M059J (cell line): ENCODE measurements around the gene VIL1. TPM values are rescaled to one million over a fixed set of nuclear protein-coding genes. Genes with fewer than 3 reads are reported as not detected.

ENCODE experiments used
- DNase-seq: peaks from one replicate; pipeline ENCODE4 v3.0.0-alpha.2; 2012; ENCODE audit warnings: low read depth
- total RNA-seq: library from RNA; depleted of rRNA; stranded (reverse); fragments of >200 nt; shearing (Covaris generic); gene quantifications from 2 replicates; pipeline ENCODE4 v1.2.3, GENCODE V29; 2014

Gene VIL1
- total RNA-seq, 1 experiment from 2014 or later: not detected

- DNase-seq: no peak
Measured at GRCh38 chr2:218438596-218438995, 19.7 kb downstream of the VIL1 start.

GRCh38 chr2:218444692-218445357 is 25.9 kb downstream of the VIL1 start:
- DNase-seq: peak; percentile 64

GRCh38 chr2:218445602-218446001 is 26.7 kb downstream of the VIL1 start:
- peak; percentile 48 for DNase-seq

GRCh38 chr2:218446547-218446946 is 27.6 kb downstream of the VIL1 start:
- no peak for DNase-seq

- no peak for DNase-seq
Measured at GRCh38 chr2:218447072-218447471, 28.1 kb downstream of the VIL1 start.

- peak; percentile 79 for DNase-seq
Measured at GRCh38 chr2:218448934-218449333, 30.0 kb downstream of the VIL1 start.

GRCh38 chr2:218452079-218452478 is 33.2 kb downstream of the VIL1 start:
- DNase-seq: no peak

GRCh38 chr2:218456849-218457248 is 37.9 kb downstream of the VIL1 start:
- no peak for DNase-seq

- DNase-seq: no peak
Measured at GRCh38 chr2:218458598-218458997, 39.7 kb downstream of the VIL1 start.

GRCh38 chr2:218465987-218466633 is 47.2 kb downstream of the VIL1 start:
- peak; percentile 11 for DNase-seq

GRCh38 chr2:218470448-218470847 is 51.5 kb downstream of the VIL1 start:
- DNase-seq: no peak

GRCh38 chr2:218471036-218471435 is 52.1 kb downstream of the VIL1 start:
- no peak for DNase-seq

GRCh38 chr2:218471982-218472381 is 53.1 kb downstream of the VIL1 start:
- no peak for DNase-seq

- no peak for DNase-seq
Measured at GRCh38 chr2:218472988-218473387, 54.1 kb downstream of the VIL1 start.

GRCh38 chr2:218474527-218474926 is 55.6 kb downstream of the VIL1 start:
- no peak for DNase-seq

GRCh38 chr2:218476676-218477075 is 57.8 kb downstream of the VIL1 start:
- DNase-seq: no peak

- no peak for DNase-seq
Measured at GRCh38 chr2:218477247-218477646, 58.3 kb downstream of the VIL1 start.

GRCh38 chr2:218478544-218478943 is 59.6 kb downstream of the VIL1 start:
- DNase-seq: no peak

- no peak for DNase-seq
Measured at GRCh38 chr2:218479595-218479994, 60.7 kb downstream of the VIL1 start.

GRCh38 chr2:218482651-218483050 is 63.7 kb downstream of the VIL1 start:
- DNase-seq: no peak

GRCh38 chr2:218485986-218486667 is 67.2 kb downstream of the VIL1 start:
- DNase-seq: peak; percentile 6

GRCh38 chr2:218500501-218501060 is 81.7 kb downstream of the VIL1 start:
- no peak for DNase-seq

- no peak for DNase-seq
Measured at GRCh38 chr2:218501665-218502064, 82.7 kb downstream of the VIL1 start.
